ENCODE results near the gene SMAD7. TPM values are rescaled to one million over a fixed set of nuclear protein-coding genes. Genes with fewer than 3 reads are reported as not detected.

Gene SMAD7
- total RNA-seq, 2 donors from 2014 or later, result 80.8 to 107 TPM

GRCh38 chr18:48886520-48887293 lies 64.1 kb downstream of the SMAD7 start:
- H3K4me1 ChIP-seq (ENCODE audit: control insufficient read depth in 1 of 2, low read depth in 2 of 2), result peaks cover 4 to 44% of the 10 kb centered on the region in 2 donors
- no peak for ATAC-seq (ENCODE audit: insufficient number of reproducible peaks, low FRiP score, low read depth)
- no peak for DNase-seq (ENCODE audit: low spot score)

GRCh38 chr18:48885924-48886400 lies 64.8 kb downstream of the SMAD7 start:
- no peak for ATAC-seq (ENCODE audit: insufficient number of reproducible peaks, low FRiP score, low read depth)
- H3K4me3 ChIP-seq, result no peak overlapping the region
- no peaks in the 10 kb centered on the region for H3K36me3 ChIP-seq
- no peaks in the 10 kb centered on the region for H3K27me3 ChIP-seq (replicated peaks; ENCODE audit: insufficient read depth)
- no peak for TF ChIP-seq CTCF (IDR thresholded peaks at IDR 0.05)
- no peak overlapping the region for H3K27ac ChIP-seq
- no peak for DNase-seq (ENCODE audit: low spot score)
- no peaks in the 10 kb centered on the region for H3K9me3 ChIP-seq
- peaks cover 4 to 44% of the 10 kb centered on the region in 2 donors for H3K4me1 ChIP-seq (ENCODE audit: control insufficient read depth in 1 of 2, low read depth in 2 of 2)

More at GRCh38 chr18:48886520-48887293, 64.1 kb downstream of the SMAD7 start:
- TF ChIP-seq CTCF (IDR thresholded peaks at IDR 0.05), result no peak
- Histone ChIP-seq H3K4me3 (no peak overlapping the region), H3K27me3 (replicated peaks; ENCODE audit: insufficient read depth) (no peaks in the 10 kb centered on the region), H3K36me3 (no peaks in the 10 kb centered on the region), H3K9me3 (no peaks in the 10 kb centered on the region), H3K27ac (no peak overlapping the region)

GRCh38 chr18:48885266-48885923 lies 65.4 kb downstream of the SMAD7 start:
- DNase-seq (ENCODE audit: low spot score) (no peak), ATAC-seq (ENCODE audit: insufficient number of reproducible peaks, low FRiP score, low read depth) (no peak)
- no peak overlapping the region for H3K27ac ChIP-seq
- H3K4me3 ChIP-seq, result no peak overlapping the region
- no peaks in the 10 kb centered on the region for H3K9me3 ChIP-seq
- peaks cover 4 to 44% of the 10 kb centered on the region in 2 donors for H3K4me1 ChIP-seq (ENCODE audit: control insufficient read depth in 1 of 2, low read depth in 2 of 2)
- H3K27me3 ChIP-seq (replicated peaks; ENCODE audit: insufficient read depth), result no peaks in the 10 kb centered on the region
- TF ChIP-seq CTCF (IDR thresholded peaks at IDR 0.05), result no peak
- H3K36me3 ChIP-seq, result no peaks in the 10 kb centered on the region

- ATAC-seq (ENCODE audit: insufficient number of reproducible peaks, low FRiP score, low read depth) (no peak), DNase-seq (ENCODE audit: low spot score) (no peak)
- Histone ChIP-seq H3K27me3 (replicated peaks; ENCODE audit: insufficient read depth) (no peaks in the 10 kb centered on the region), H3K27ac (no peak overlapping the region), H3K4me3 (no peak overlapping the region), H3K4me1 (ENCODE audit: control insufficient read depth in 1 of 2, low read depth in 2 of 2) (peaks cover 4 to 41% of the 10 kb centered on the region in 2 donors), H3K36me3 (no peaks in the 10 kb centered on the region), H3K9me3 (no peaks in the 10 kb centered on the region)
- no peak for TF ChIP-seq CTCF (IDR thresholded peaks at IDR 0.05)
Measured at GRCh38 chr18:48884771-48885170, 66.0 kb downstream of the SMAD7 start.

- no peak for ATAC-seq (ENCODE audit: insufficient number of reproducible peaks, low FRiP score, low read depth)
- DNase-seq (ENCODE audit: low spot score), result no peak
Measured at GRCh38 chr18:48884306-48884705, 66.5 kb downstream of the SMAD7 start.

More at GRCh38 chr18:48884306-48884705, 66.5 kb downstream of the SMAD7 start:
- no peaks in the 10 kb centered on the region for H3K27me3 ChIP-seq (replicated peaks; ENCODE audit: insufficient read depth)
- H3K4me3 ChIP-seq, result no peak overlapping the region
- no peak overlapping the region for H3K27ac ChIP-seq
- TF ChIP-seq CTCF (IDR thresholded peaks at IDR 0.05), result no peak
- H3K36me3 ChIP-seq, result no peaks in the 10 kb centered on the region
- H3K9me3 ChIP-seq, result no peaks in the 10 kb centered on the region
- H3K4me1 ChIP-seq (ENCODE audit: control insufficient read depth in 1 of 2, low read depth in 2 of 2), result peaks cover 3 to 36% of the 10 kb centered on the region in 2 donors

Data from thoracic aorta (tissue), 2 donors.